Mesenchymal stem cell (in vitro differentiated cells and primary cell): Measurements from ENCODE around the gene TARP.

Source experiments
- DNase-seq: peaks from one replicate; pipeline ENCODE4 v3.0.0-alpha.2; 2013
- H2AFZ ChIP-seq: one replicate; pipeline ENCODE4 v1.6.1; 2013; ENCODE audit warnings: low read depth, mild to moderate bottlenecking, control low read depth, inconsistent platforms, low read length, moderate library complexity
- H2AK5ac ChIP-seq: 2 replicates; pipeline ENCODE4 v1.6.1; 2013; ENCODE audit warnings: low read length, moderate library complexity, mild to moderate bottlenecking, inconsistent platforms; ENCODE audit not compliant: severe bottlenecking
- H2BK120ac ChIP-seq: one replicate; pipeline ENCODE4 v1.6.1; 2013; ENCODE audit warnings: low read depth, mild to moderate bottlenecking, inconsistent platforms, low read length, moderate library complexity
- H2BK12ac ChIP-seq, 2 experiments: one replicate each; pipeline ENCODE4 v1.6.1; 2013; ENCODE audit warnings: inconsistent platforms in 2 of 2, low read length in 2 of 2, mild to moderate bottlenecking in 2 of 2, moderate library complexity in 2 of 2, control low read depth in 1 of 2
- H2BK15ac ChIP-seq: one replicate; pipeline ENCODE4 v1.6.1; 2013; ENCODE audit warnings: mild to moderate bottlenecking, low read depth, inconsistent platforms; ENCODE audit not compliant: poor library complexity, severe bottlenecking
- H2BK5ac ChIP-seq: 2 replicates; pipeline ENCODE4 v1.6.1; 2013; ENCODE audit warnings: low read depth, mild to moderate bottlenecking, low read length, control low read depth, inconsistent platforms; ENCODE audit not compliant: poor library complexity, severe bottlenecking
- H3K14ac ChIP-seq, 2 experiments: one replicate each; pipeline ENCODE4 v1.6.1; 2013; ENCODE audit warnings: inconsistent platforms in 2 of 2, low read length in 2 of 2, control low read depth in 1 of 2, mild to moderate bottlenecking in 1 of 2, moderate library complexity in 1 of 2
- H3K18ac ChIP-seq, 2 experiments: one replicate each; pipeline ENCODE4 v1.6.1; 2013; ENCODE audit warnings: inconsistent platforms in 2 of 2, low read length in 2 of 2, control low read depth in 1 of 2, low read depth in 1 of 2, mild to moderate bottlenecking in 1 of 2
- H3K23ac ChIP-seq, 2 experiments: one replicate each; pipeline ENCODE4 v1.6.1; 2013; ENCODE audit warnings: inconsistent platforms in 2 of 2, low read length in 2 of 2, mild to moderate bottlenecking in 2 of 2, moderate library complexity in 2 of 2, control low read depth in 1 of 2
- H3K27ac ChIP-seq: 2 replicates; pipeline ENCODE4 v1.5.1; 2013; ENCODE audit warnings: mild to moderate bottlenecking, moderate library complexity, low read length, control low read depth, inconsistent platforms; ENCODE audit not compliant: poor library complexity, severe bottlenecking
- H3K27me3 ChIP-seq, 2 experiments: 2 replicates each; pipeline versions ENCODE4 v1.6.1 to v1.7.0; 2013; ENCODE audit warnings: low read length in 2 of 2, mild to moderate bottlenecking in 2 of 2, moderate library complexity in 2 of 2, control low read depth in 1 of 2, inconsistent platforms in 1 of 2; ENCODE audit not compliant: control insufficient read depth in 1 of 2, insufficient read depth in 1 of 2
- H3K36me3 ChIP-seq, 2 experiments: 2 replicates each; pipeline versions ENCODE4 v1.6.1 to v1.7.0; 2013; ENCODE audit warnings: low read length in 2 of 2, control low read depth in 1 of 2, inconsistent platforms in 1 of 2, low read depth in 1 of 2, mild to moderate bottlenecking in 1 of 2; ENCODE audit not compliant: insufficient read depth in 2 of 2, control insufficient read depth in 1 of 2
- H3K4ac ChIP-seq, 2 experiments: one replicate each; pipeline ENCODE4 v1.6.1; 2013; ENCODE audit warnings: inconsistent platforms in 2 of 2, low read length in 2 of 2, mild to moderate bottlenecking in 2 of 2, moderate library complexity in 2 of 2, control low read depth in 1 of 2, low read depth in 1 of 2
- H3K4me1 ChIP-seq: 2 replicates; pipeline ENCODE4 v1.6.1; 2013; ENCODE audit warnings: low read depth, low read length, control low read depth; ENCODE audit not compliant: control insufficient read depth, insufficient read depth
- H3K4me2 ChIP-seq: 2 replicates; pipeline ENCODE4 v1.6.1; 2013; ENCODE audit warnings: low read length, mild to moderate bottlenecking, inconsistent platforms; ENCODE audit not compliant: poor library complexity, severe bottlenecking
- H3K4me3 ChIP-seq, 2 experiments: 2 replicates each; pipeline versions ENCODE4 v1.5.1 to v1.7.0; 2013; ENCODE audit warnings: low read length in 2 of 2, mild to moderate bottlenecking in 2 of 2, control low read depth in 1 of 2, low read depth in 1 of 2; ENCODE audit not compliant: insufficient read depth in 1 of 2
- H3K79me1 ChIP-seq: replicated peaks from 2 replicates; pipeline ENCODE4 v1.6.1; 2013; ENCODE audit warnings: mild to moderate bottlenecking, control low read depth, low read length, inconsistent platforms; ENCODE audit not compliant: poor library complexity, severe bottlenecking
- H3K9ac ChIP-seq: 2 replicates; pipeline ENCODE4 v1.7.0; 2013; ENCODE audit warnings: mild to moderate bottlenecking, low read length, moderate library complexity
- H3K9me3 ChIP-seq: 2 replicates; pipeline ENCODE4 v1.7.0; 2013; ENCODE audit warnings: mild to moderate bottlenecking, low read length; ENCODE audit not compliant: control insufficient read depth
- H4K8ac ChIP-seq: one replicate; pipeline ENCODE4 v1.6.1; 2013; ENCODE audit warnings: inconsistent platforms, mild to moderate bottlenecking, low read length, moderate library complexity
- H4K91ac ChIP-seq: one replicate; pipeline ENCODE4 v1.6.1; 2013; ENCODE audit warnings: mild to moderate bottlenecking, low read length, inconsistent platforms
- WGBS: methylation state at CpG from one replicate; pipeline ENCODE4 v1.1.7; 2013; ENCODE audit warnings: mixed read lengths; 5-methylcytosine and 5-hydroxymethylcytosine counted together

TARP gene

GRCh38 chr7:38303866-38304265 is 30.4 kb upstream of the TARP start:
- 81% methylated on average over 2 of the region's 2 CpGs for WGBS
- no peak for DNase-seq
- no peak overlapping the region for H3K9ac ChIP-seq

GRCh38 chr7:38300175-38300574 is 26.7 kb upstream of the TARP start:
- no peak for DNase-seq
- WGBS: 71% methylated on average over 6 of the region's 8 CpGs
- H3K14ac ChIP-seq: no peak overlapping the region
- no peak overlapping the region for H3K9ac ChIP-seq
- no peak overlapping the region for H2AK5ac ChIP-seq
- no peaks in the 10 kb centered on the region for H3K36me3 ChIP-seq
- no peak overlapping the region for H4K8ac ChIP-seq
- no peak overlapping the region for H2BK15ac ChIP-seq
- H3K27ac ChIP-seq: no peak overlapping the region
- no peaks in the 10 kb centered on the region for H3K4me1 ChIP-seq
- H2BK12ac ChIP-seq: no peak overlapping the region
- H2AFZ ChIP-seq: no peak overlapping the region
- H3K9me3 ChIP-seq: no peaks in the 10 kb centered on the region
- no peak overlapping the region for H3K23ac ChIP-seq
- H2BK120ac ChIP-seq: no peak overlapping the region
- no peak overlapping the region for H4K91ac ChIP-seq
- H3K4me2 ChIP-seq: no peak overlapping the region
- H3K79me1 ChIP-seq: no peaks in the 10 kb centered on the region
- no peak overlapping the region for H3K18ac ChIP-seq
- H2BK5ac ChIP-seq: no peak overlapping the region
- H3K27me3 ChIP-seq: peaks cover 15 to 20% of the 10 kb centered on the region in 2 experiments
- no peak overlapping the region for H3K4me3 ChIP-seq
- no peak overlapping the region for H3K4ac ChIP-seq

More at GRCh38 chr7:38303866-38304265, 30.4 kb upstream of the TARP start:
- Histone ChIP-seq H3K9me3 (no peaks in the 10 kb centered on the region), H2AK5ac (no peak overlapping the region), H3K79me1 (no peaks in the 10 kb centered on the region), H3K27me3 (peaks cover 9 to 20% of the 10 kb centered on the region in 2 experiments), H3K4me2 (no peak overlapping the region), H3K36me3 (no peaks in the 10 kb centered on the region), H3K4me1 (no peaks in the 10 kb centered on the region), H2BK120ac (no peak overlapping the region), H3K27ac (no peak overlapping the region), H3K4me3 (no peak overlapping the region), H2BK5ac (no peak overlapping the region), H3K23ac (no peak overlapping the region), H3K14ac (no peak overlapping the region), H3K18ac (no peak overlapping the region), H4K91ac (no peak overlapping the region), H4K8ac (no peak overlapping the region), H2AFZ (no peak overlapping the region), H2BK15ac (no peak overlapping the region), H3K4ac (no peak overlapping the region), H2BK12ac (no peak overlapping the region)

GRCh38 chr7:38299275-38299931 is 26.0 kb upstream of the TARP start:
- Histone ChIP-seq H2AK5ac (no peak overlapping the region), H3K18ac (no peak overlapping the region), H2BK120ac (no peak overlapping the region), H2BK15ac (no peak overlapping the region), H3K27ac (no peak overlapping the region), H2AFZ (no peak overlapping the region), H3K4me3 (no peak overlapping the region), H3K79me1 (no peaks in the 10 kb centered on the region), H3K9me3 (no peaks in the 10 kb centered on the region), H3K36me3 (no peaks in the 10 kb centered on the region), H4K8ac (no peak overlapping the region), H3K27me3 (peaks cover 18 to 20% of the 10 kb centered on the region in 2 experiments), H3K4me2 (no peak overlapping the region), H3K9ac (no peak overlapping the region), H4K91ac (no peak overlapping the region), H3K14ac (no peak overlapping the region), H3K23ac (no peak overlapping the region), H2BK12ac (no peak overlapping the region), H3K4me1 (no peaks in the 10 kb centered on the region), H3K4ac (no peak overlapping the region), H2BK5ac (no peak overlapping the region)
- DNase-seq: no peak
- WGBS: 90% methylated on average over 7 of the region's 9 CpGs

GRCh38 chr7:38296059-38296857 is 22.8 kb upstream of the TARP start:
- Histone ChIP-seq H3K4ac (no peak overlapping the region), H2BK15ac (no peak overlapping the region), H3K23ac (no peak overlapping the region), H2AK5ac (no peak overlapping the region), H4K91ac (no peak overlapping the region), H2BK12ac (no peak overlapping the region), H3K36me3 (no peaks in the 10 kb centered on the region), H3K9ac (no peak overlapping the region), H3K79me1 (no peaks in the 10 kb centered on the region), H2AFZ (no peak overlapping the region), H3K14ac (no peak overlapping the region), H3K18ac (no peak overlapping the region), H3K4me2 (no peak overlapping the region), H2BK5ac (no peak overlapping the region), H3K27me3 (peaks cover 14 to 24% of the 10 kb centered on the region in 2 experiments), H3K27ac (no peak overlapping the region), H3K9me3 (no peaks in the 10 kb centered on the region), H4K8ac (no peak overlapping the region), H3K4me3 (no peak overlapping the region), H2BK120ac (no peak overlapping the region), H3K4me1 (peaks cover 1% of the 10 kb centered on the region)
- DNase-seq: no peak
- 87% methylated on average over 2 of the region's 5 CpGs for WGBS
